Uterus (tissue), 4 donors: ENCODE data around the gene SLC38A8. TPM values are rescaled to one million over a fixed set of nuclear protein-coding genes. Genes with fewer than 3 reads are reported as not detected.

Experiments
- DNase-seq, 2 donors: peaks; one replicate each; pipeline ENCODE4 v3.0.0-alpha.2; 2019 to 2020
- H3K27ac ChIP-seq, 2 donors: fragments of 200-600 bp; sonication (generic); 1 replicate in 1 of 2; 2 replicates in 1 of 2; pipeline ENCODE4 v1.5.1; 2016 to 2018
- H3K27me3 ChIP-seq, 2 donors: fragments of 200-600 bp; sonication (generic); one replicate each; pipeline ENCODE4 v1.5.1; 2018 to 2019; ENCODE audit warnings: control low read depth in 1 of 2
- H3K36me3 ChIP-seq, 2 donors: fragments of 200-600 bp; sonication (generic); one replicate each; pipeline ENCODE4 v1.5.1; 2019; ENCODE audit warnings: control low read depth in 1 of 2
- H3K4me1 ChIP-seq, 2 donors: fragments of 200-600 bp; sonication (generic); one replicate each; pipeline ENCODE4 v1.5.1; 2018 to 2019; ENCODE audit warnings: control low read depth in 1 of 2
- H3K4me3 ChIP-seq, 2 donors: fragments of 200-600 bp; sonication (generic); 1 replicate in 1 of 2; 2 replicates in 1 of 2; pipeline ENCODE4 v1.5.1; 2018 to 2019; ENCODE audit warnings: mild to moderate bottlenecking in 1 of 2
- H3K9me3 ChIP-seq, 2 donors: fragments of 200-600 bp; sonication (generic); one replicate each; pipeline ENCODE4 v1.5.1; 2019; ENCODE audit warnings: control low read depth in 1 of 2
- CTCF ChIP-seq, 4 experiments: fragments of 200-600 bp in 2 of 4; fragments of 450-650 bp in 2 of 4; sonication (generic) in 2 of 4; IDR thresholded peaks; one replicate each; pipeline ENCODE4 v1.5.1; 2016 to 2019; ENCODE audit warnings: antibody characterized with exemption in 4 of 4, mild to moderate bottlenecking in 2 of 4, moderate library complexity in 1 of 4
- POLR2A ChIP-seq, 2 donors: fragments of 450-650 bp; IDR thresholded peaks; one replicate each; pipeline ENCODE4 v1.6.1; 2016; ENCODE audit warnings: antibody characterized with exemption in 2 of 2, mild to moderate bottlenecking in 1 of 2, moderate library complexity in 1 of 2
- intact Hi-C: fragments of 100-400 bp; cut with DNase I; formaldehyde crosslinking; loops from one replicate; pipeline ENCODE4 v1.15.1; 2023; ENCODE audit warnings: low total_unique reads
- total RNA-seq, 4 donors: library from RNA; depleted of rRNA in 3 of 4; stranded (reverse); fragments of >200 nt in 3 of 4; gene quantifications; one replicate each; pipeline versions ENCODE4 v1.1.0 to v1.2.4, GENCODE V29; 2014 to 2023
- donor health status: DM: yes; HTN: yes; CAD: no.

Gene SLC38A8
- total RNA-seq, 4 donors from 2014 or later, result 1.3 TPM; not detected in 3

- Histone ChIP-seq H3K27me3 (no peaks in the 10 kb centered on the region), H3K9me3 (no peaks in the 10 kb centered on the region), H3K4me1 (no peaks in the 10 kb centered on the region), H3K27ac (no peak overlapping the region), H3K4me3 (no peak overlapping the region), H3K36me3 (no peaks in the 10 kb centered on the region)
- intact Hi-C loops, result loop anchor here (10.0 kb wide), 1 partner anchor 99 kb away; the partner anchor contains the start of gene NECAB2
- no peak for DNase-seq
- TF ChIP-seq CTCF (IDR thresholded peaks at IDR 0.05), result no peak
- no peak for TF ChIP-seq POLR2A (IDR thresholded peaks at IDR 0.05)
These were observed 21.4 kb upstream of the SLC38A8 start for GRCh38 chr16:84063980-84064379.

DNA sequence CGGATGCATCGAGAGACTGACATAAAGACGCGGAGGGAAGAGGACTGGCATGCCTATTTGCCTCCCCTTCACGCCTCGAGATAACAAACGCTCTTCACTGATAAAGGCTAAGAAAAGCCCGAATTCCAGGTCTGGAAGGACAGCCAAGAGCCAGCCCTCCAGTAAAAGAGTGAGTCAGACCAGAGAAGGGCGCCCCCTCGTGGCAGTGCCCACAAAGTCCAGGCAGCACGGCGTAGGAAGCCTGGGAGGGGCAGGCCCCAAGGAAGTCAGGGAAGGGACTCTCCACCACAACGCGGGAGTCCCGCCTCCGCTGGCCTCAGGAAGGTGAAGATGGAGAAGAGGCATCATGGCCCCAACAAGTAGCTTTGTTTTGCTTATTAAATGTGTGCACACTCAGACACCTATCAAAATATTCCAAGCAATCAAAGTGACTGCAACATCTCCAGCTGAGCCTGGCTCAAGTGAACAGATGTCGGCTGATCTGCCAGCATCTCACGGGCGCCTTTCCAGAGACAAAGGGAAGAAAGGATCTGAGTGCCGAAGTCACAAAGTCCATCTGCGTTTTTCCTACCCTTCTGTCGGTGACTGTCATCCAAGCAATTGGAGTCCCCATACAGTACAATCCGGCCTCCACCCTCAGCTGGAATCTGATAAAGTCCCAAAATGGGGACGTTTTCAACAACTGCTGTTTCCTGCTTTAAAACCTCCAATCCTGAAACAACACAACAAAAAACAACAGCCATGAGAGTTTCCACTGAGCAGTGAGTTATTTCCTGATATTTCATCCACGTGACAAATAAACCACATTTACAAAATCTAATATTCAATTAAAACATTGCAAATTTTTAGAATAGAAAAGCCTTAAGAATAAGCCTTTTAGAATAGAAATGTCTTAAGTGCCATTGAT is 20.4 kb upstream of the SLC38A8 start:
- H3K27ac ChIP-seq, result no peak overlapping the region
- no peaks in the 10 kb centered on the region for H3K4me1 ChIP-seq
- H3K9me3 ChIP-seq, result no peaks in the 10 kb centered on the region
- no peak overlapping the region for H3K4me3 ChIP-seq
- TF ChIP-seq POLR2A (IDR thresholded peaks at IDR 0.05) (no peak), CTCF (IDR thresholded peaks at IDR 0.05) (peak; percentile 54 to 60 (median 56))
- no peaks in the 10 kb centered on the region for H3K36me3 ChIP-seq
- intact Hi-C loops, result loop anchor here (10.0 kb wide), 1 partner anchor 98 kb away; the partner anchor contains the start of gene NECAB2
- no peaks in the 10 kb centered on the region for H3K27me3 ChIP-seq
- DNase-seq, result peak; percentile 49 to 68

GRCh38 chr16:84061236-84061819 is 18.7 kb upstream of the SLC38A8 start:
- Histone ChIP-seq H3K9me3 (no peaks in the 10 kb centered on the region), H3K4me3 (no peak overlapping the region), H3K27me3 (no peaks in the 10 kb centered on the region), H3K27ac (no peak overlapping the region), H3K36me3 (no peaks in the 10 kb centered on the region), H3K4me1 (no peaks in the 10 kb centered on the region)
- TF ChIP-seq POLR2A (IDR thresholded peaks at IDR 0.05), result no peak
- TF ChIP-seq CTCF (IDR thresholded peaks at IDR 0.05), result no peak
- intact Hi-C loops, result loop anchor here (10.0 kb wide), 1 partner anchor 97 kb away; the partner anchor contains the start of gene NECAB2
- DNase-seq, result no peak

DNA sequence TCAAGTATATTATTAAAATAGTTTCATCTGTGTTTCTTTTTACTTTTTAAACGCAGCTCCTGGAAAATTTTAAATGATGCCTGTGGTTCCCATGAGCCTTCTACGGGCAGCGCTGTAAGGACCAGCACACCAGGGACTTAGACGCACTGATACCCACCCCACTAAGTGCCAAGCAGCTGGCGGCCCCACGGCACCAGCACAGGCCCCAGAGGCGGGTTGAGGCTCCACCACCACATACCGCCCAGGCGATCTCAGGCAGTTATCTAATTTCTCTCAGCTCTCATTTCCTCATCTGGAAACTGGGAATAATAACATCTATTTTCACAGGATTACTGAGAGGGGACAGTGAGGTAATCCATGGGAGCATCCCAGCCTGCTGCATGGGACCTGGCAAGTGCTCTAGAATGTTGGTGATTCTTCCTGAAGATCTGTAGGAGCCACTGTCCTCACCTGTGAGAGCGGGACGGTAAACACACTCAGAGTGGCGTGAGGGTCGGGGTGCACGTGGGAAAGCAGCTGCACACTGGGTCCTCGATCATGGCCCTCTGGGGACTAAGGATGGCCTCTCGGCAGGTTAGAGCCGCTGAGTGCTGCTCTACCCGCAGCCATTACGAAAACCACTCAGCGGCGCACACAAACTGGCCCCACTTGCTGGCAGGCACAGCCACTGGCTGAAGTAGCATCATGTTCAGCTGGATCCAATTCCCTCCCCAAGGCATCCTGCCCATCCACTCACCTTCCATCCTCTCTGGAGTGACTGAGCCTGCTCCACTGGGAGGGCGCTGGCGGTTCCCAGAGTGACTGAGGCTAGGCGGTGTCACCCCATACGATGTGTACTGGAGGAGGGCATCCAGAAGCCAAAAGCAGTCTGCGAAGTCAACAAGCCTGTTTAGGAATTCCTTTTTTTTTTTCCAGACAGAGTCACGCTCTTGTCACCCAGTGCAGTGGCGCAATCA is 17.6 kb upstream of the SLC38A8 start:
- Histone ChIP-seq H3K27ac (no peak overlapping the region), H3K9me3 (no peaks in the 10 kb centered on the region), H3K4me1 (no peaks in the 10 kb centered on the region), H3K36me3 (no peaks in the 10 kb centered on the region), H3K4me3 (no peak overlapping the region), H3K27me3 (no peaks in the 10 kb centered on the region)
- no peak for TF ChIP-seq POLR2A (IDR thresholded peaks at IDR 0.05)
- no peak for TF ChIP-seq CTCF (IDR thresholded peaks at IDR 0.05)
- no peak for DNase-seq
- intact Hi-C loops, result loop anchor here (10.0 kb wide), 1 partner anchor 95 kb away; the partner anchor contains the start of gene NECAB2
